Activated naive CD4-positive, alpha-beta T cell treated with anti-CD3 and anti-CD28 coated beads, Interleukin-2, amount 50 U/mL, for 72 hours (primary cell): Measurements from ENCODE around the gene C16orf86. TPM values are rescaled to one million over a fixed set of nuclear protein-coding genes. Genes with fewer than 3 reads are reported as not detected.
"Not testable (repeated sequence)": the region's sequence is repeated elsewhere in the genome, so short reads cannot be mapped to it uniquely, and the experiment has no call there.

Source experiments
- ATAC-seq, 2 donors: fragments of 150-1000 bp; cut with Tn5 transposase; 2 replicates each; pipeline ENCODE4 v1.10.0; 2021; ENCODE audit warnings: mild to moderate bottlenecking in 2 of 2, moderate library complexity in 2 of 2
- DNase-seq, 2 donors: peaks; one replicate each; pipeline ENCODE4 v3.0.0; 2021 to 2022; ENCODE audit warnings: low spot score in 2 of 2
- H3K27ac Mint-ChIP-seq, 2 donors: one replicate each; pipeline ENCODE4 v1.8.0; 2022; ENCODE audit warnings: mild to moderate bottlenecking in 2 of 2, mixed read lengths in 2 of 2
- H3K36me3 Mint-ChIP-seq, 2 donors: one replicate each; pipeline ENCODE4 v1.8.0; 2022; ENCODE audit warnings: mixed read lengths in 2 of 2
- H3K9me3 Mint-ChIP-seq, 2 donors: one replicate each; pipeline ENCODE4 v1.8.0; 2022; ENCODE audit warnings: mixed read lengths in 2 of 2
- total RNA-seq, 2 donors: library from RNA; stranded (reverse); gene quantifications; one replicate each; pipeline ENCODE4 v1.2.3, GENCODE V29; 2022

C16orf86 gene
- total RNA-seq, 2 donors from 2014 or later = 2.0 to 2.1 TPM

DNA sequence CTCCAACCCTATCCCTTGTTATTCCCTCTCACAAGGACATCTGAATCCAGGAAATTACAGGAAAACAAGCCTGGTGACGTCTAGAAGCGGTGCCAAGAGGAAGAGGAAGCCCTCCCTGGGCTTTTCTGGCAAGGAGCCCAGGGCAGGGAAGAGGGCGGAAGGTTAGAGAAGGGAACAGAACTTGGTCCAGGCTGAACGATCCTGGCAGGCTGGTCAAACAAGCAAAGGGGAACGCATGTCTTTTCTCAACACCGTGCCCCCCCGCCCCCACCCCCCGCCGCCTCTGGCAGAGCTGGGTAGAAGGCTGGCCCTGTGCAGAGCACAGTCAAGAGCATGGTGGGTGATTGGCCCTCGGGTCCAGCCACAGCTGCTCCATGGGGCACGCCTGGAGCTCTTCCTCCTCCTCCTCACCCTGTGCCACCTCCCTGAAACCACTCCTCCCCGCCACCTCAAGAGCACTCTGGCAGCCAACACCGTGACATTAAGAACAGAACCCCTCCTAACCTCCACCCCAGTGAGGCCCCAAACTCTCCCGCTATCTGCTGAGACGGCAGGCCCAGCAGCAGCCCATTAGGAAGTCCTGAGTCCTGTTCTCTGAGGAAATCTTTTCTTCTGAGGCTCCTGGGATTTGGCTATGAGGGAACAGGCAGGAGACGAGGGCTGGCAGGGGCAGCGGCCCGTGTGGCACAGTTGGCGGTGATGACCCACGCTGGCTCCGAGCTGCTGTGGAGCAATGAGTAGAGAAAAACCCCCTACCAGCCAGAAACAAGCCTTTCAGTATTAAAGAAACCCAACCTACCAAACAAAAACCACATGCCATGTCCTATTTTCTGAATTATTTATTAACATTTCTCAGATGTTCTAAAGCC, 7.3 kb downstream of the C16orf86 start:
- Mint-ChIP-seq H3K36me3 (no peaks in the 10 kb centered on the region), H3K27ac (peak overlapping the region; percentile 74 to 86), H3K9me3 (no peaks in the 10 kb centered on the region)
- DNase-seq = no peak
- no peak for ATAC-seq

DNA sequence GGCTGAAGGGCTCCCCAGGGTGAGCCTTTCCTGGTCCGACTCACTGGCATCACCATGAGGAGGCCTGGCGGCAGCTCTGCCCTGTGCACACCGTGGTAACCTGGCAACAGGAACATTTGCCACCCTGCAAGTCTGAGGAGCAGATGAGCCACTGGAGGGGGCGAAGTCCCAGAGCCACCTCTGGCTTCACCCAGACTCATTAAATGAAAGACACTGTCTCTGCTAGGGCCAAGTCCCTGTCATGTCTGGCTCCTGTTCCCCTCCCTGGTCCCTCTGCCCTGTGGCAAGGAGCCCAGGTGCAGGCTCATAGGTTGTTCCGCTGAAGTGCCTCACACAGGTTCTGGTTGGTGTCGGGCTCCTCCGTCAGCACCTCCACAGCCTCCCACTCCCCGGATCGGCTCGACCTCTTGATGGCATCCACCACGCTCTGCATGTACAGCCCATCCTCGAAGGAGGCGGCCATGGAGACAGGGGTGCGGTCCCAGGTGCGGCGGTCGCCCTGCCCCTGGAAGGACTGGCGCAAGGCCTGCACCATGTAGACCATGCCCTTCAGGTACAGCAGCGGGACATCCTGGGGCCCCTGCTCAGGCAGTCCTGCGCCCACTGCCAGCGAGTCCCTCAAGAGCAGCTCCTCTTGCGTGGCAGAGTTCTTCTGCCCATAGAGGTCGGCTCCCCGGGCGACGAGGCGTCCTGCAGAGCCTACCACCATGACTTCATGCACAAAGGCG, 8.4 kb downstream of the C16orf86 start:
- DNase-seq (no peak), ATAC-seq (no peak)
- H3K9me3 Mint-ChIP-seq = no peaks in the 10 kb centered on the region
- H3K27ac Mint-ChIP-seq = peak overlapping the region in 1 of 2 donors; percentile 86
- H3K36me3 Mint-ChIP-seq = no peaks in the 10 kb centered on the region

DNA sequence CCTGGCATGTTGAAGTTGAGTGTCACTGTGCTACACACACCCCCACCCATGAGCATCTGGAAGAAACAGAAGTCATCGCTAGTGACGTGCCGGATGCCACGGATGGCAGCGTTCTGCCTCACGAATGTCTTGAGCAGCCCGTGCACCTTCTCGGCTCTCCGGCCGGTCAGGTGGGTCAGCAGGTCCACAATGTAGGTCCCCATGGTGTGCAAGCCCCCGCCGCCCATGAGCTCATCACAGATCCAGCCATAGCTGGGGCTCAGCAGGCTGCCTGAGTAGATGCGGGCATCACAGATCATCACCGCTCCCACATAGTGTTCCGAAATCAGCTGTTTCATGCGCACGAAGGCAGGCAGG, 8.9 kb downstream of the C16orf86 start:
- Mint-ChIP-seq H3K9me3 (no peaks in the 10 kb centered on the region), H3K36me3 (no peaks in the 10 kb centered on the region), H3K27ac (peak overlapping the region in 1 of 2 donors; percentile 86)
- DNase-seq (no peak), ATAC-seq (no peak)

DNA sequence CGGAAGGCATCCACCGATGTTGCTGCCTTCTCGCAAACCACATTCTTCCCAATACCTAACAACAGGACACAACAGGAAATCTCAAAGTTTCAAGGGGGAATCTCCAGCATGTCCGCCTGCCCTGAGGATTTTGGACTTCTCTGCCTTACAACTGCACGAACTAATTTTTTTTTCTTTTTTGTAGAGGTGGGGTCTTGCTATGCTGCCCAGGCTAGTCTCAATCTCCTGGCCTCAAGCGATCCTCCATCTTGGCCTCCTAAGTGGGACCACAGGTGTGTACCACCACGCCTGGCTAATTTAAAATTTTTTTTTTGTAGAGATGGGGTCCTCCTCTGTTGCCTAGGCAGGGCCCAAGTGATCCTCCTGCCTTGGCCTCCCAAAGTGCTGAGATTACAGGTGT, 9.4 kb downstream of the C16orf86 start:
- ATAC-seq (no peak), DNase-seq (no peak)
- Mint-ChIP-seq H3K9me3 (no peaks in the 10 kb centered on the region), H3K36me3 (no peaks in the 10 kb centered on the region), H3K27ac (no peak overlapping the region)

DNA sequence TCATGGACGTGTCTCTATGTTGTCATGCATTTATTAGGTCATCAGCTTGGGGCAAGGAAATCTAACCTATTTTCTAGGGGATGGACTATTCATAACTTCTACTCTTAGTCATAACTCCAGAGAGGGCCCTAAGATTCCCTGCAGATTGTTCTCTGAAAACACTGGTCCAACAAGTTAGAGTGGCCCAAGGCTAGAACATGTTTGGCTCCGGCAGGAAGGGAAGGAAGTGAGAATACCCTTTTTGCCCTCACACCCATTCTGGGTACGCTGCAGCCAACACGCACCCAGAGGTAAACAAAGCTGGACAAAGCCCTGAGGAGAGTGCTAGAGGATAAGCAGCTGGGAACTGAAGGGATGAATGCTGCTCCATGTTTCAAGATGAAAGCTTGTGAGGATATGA, 9.9 kb downstream of the C16orf86 start:
- DNase-seq (no peak), ATAC-seq (no peak)
- H3K9me3 Mint-ChIP-seq = no peaks in the 10 kb centered on the region
- peak overlapping the region in 1 of 2 donors; percentile 88 for H3K27ac Mint-ChIP-seq
- no peaks in the 10 kb centered on the region for H3K36me3 Mint-ChIP-seq

DNA sequence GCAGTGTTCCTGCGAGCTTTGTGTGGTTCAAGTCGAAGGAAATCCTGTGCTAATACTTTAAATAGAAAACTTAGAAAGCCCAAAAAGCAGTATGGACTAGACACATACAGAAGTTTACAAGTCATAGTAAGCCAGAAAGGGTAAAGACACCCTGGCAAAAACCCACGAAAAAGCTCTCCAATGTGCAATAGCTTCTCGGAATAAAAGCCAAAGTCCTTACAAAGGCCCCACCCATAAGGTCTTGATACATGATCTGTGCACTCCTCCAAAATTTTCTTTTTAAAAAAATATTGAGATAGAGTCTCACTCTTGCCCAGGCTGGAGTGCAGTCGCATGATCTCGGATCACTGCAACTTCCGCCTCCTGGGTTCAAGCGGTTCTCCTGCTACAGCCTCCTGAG, 10.3 kb downstream of the C16orf86 start:
- Mint-ChIP-seq H3K36me3 (no peaks in the 10 kb centered on the region), H3K27ac (no peak overlapping the region), H3K9me3 (no peaks in the 10 kb centered on the region)
- no peak for DNase-seq
- ATAC-seq = no peak

DNA sequence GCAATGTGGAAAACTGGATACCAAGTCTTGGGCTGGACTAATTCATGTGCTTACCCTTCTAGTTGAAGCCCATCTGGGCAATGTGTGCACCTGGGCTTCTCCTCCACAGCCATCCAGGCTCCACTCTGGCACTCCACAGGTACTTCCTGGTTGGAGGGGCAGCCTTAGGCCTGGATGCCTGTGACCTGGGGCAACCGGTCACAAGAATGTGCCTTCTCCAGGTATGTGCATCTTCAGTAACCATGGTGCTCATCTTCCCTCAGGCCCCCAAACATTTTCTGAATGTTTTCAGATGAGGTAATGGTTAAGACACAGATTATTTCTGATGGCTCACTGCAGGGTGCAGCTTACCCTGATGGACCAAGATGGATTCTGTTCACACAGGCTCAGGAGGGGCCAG, 11.1 kb downstream of the C16orf86 start:
- no peak for DNase-seq
- Mint-ChIP-seq H3K27ac (no peak overlapping the region), H3K36me3 (no peaks in the 10 kb centered on the region), H3K9me3 (no peaks in the 10 kb centered on the region)
- no peak for ATAC-seq

DNA sequence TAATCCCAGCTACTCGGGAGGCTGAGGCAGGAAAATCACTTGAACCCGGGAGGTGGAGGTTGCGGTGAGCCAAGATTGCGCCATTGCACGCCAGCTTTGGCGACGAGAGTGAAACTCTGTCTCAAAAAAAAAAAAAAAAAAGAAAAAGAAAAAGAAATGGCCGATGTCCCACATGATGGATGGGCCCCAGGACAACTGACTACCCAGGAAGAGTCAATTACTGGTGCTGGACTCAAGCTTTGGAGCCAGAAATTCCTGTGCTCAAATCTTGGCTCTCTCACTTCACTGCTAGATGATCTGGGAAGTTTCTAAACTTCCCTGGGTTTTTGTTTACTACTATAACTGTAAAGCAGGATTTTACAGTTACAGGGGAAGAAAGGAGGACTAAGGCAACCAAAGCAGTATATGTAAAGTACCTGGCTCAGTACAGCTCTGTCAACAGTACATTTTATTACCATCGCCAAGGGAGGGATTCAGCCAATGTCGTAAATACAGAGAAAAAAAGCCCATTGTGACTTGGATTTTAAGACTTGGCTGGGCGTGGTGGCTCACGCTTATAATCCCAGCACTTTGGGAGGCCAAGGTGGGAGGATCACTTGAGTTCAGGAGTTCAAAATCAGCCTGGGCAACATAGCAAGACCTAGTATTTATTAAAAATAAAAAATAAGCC, 11.9 kb downstream of the C16orf86 start:
- Mint-ChIP-seq H3K9me3 (no peaks in the 10 kb centered on the region), H3K27ac (no peak overlapping the region), H3K36me3 (peaks cover 0 to 3% of the 10 kb centered on the region in 2 donors)
- no peak for ATAC-seq
- no peak for DNase-seq

DNA sequence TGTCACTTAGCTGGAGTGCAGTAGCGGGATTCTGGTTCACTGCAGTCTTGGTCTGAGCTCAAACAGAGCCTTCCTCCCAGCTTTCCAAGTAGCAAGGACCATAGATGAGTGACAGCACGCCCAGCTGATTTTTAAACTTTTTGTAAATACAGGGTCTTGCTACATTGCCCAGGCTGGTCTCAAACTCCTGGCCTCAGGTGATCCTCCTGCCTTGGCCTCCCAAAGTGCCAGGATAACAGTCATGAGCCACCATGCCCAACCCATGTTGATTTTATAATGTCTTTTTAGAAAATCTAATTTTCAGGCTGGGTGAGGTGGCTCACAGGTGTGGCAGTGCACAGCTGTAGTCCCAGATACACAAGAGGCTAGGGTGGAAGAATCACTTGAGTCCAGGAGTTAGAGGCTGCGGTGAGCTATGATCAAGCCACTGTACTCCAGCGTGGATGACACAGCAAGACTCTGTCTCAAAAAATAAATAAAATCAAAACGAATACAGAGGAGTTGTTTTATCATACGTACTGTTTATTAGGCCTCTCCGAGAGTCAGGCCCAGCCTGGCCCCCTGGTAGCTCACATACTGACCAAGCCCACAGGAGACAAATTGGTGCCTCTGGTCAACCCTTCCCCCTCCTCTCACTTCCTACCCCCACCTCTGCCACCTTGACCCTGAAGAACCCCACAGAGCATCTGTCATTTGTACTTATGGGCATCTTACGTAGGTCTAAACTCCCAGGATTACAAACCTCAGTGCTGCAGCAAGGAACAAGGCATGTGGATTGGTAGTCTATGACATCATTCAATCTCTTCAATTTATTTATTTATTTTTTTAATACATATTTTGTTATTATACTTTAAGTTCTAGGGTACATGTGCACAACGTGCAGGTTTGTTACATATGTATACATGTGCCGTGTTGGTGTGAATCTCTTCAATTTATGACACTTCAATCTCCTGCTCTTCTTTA, 13.6 kb downstream of the C16orf86 start:
- no peak for ATAC-seq

DNA sequence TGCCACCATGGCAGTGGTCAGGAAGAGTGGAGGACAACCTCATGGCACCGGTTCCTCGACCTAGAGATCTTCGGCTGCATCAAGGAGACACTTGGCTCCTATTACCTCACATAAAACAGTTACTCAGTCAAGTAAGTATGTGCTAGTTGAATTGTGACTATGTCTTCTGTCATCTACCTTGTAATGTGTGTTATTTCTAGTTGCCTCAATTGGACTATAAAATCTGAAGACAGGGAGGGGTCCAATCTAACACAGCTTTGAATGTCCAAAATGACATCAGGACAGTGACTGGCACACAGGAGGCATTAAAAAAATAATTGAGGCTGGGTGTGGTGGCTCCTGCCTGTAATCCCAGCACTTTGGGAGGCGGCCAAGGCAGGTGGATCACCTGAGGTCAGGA, 17.2 kb downstream of the C16orf86 start:
- Mint-ChIP-seq H3K9me3 (no peaks in the 10 kb centered on the region), H3K36me3 (peaks cover 5 to 7% of the 10 kb centered on the region in 2 donors), H3K27ac (peak overlapping the region; percentile 14 to 47)
- ATAC-seq (no peak), DNase-seq (no peak)

More for the DNA sequence above, 13.6 kb downstream of the C16orf86 start:
- H3K27ac Mint-ChIP-seq = peak overlapping the region in 1 of 2 donors; percentile 29
- H3K9me3 Mint-ChIP-seq = no peaks in the 10 kb centered on the region
- peaks cover under 1 to 7% of the 10 kb centered on the region in 2 donors for H3K36me3 Mint-ChIP-seq
- DNase-seq = no peak

DNA sequence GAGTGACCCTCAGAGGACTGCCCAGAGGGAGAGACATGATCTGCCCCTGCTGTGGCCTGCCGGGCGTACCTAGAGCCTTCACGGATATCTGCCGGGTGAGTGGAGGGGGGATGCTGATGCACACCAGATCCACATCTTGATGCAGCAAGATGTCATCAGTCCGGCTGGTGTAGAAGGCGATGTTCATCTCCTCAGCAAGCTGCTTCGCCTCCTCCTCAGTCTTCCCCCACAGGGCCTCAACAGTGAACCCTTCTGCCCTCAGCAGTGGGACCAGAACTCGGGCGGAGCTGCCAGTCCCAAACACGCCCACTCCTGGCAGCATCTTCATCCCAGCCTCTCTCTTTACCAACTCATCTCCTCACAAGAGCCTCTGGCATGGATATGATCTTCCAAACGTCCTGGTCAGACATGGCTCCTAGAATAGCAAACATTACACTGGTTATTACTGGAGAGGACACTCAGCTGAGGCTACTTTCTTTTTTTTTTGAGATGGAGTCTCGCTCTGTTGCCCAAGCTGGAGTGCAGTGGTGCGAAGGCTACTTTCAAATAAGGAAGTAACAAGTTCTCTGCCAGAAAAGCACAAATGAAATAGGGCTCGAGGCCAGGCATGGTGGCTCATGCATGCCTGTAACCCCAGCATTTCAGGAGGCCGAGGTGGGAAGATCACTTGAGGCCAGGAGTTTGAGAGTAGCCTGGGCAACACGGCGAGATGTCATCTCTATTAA, 18.9 kb downstream of the C16orf86 start:
- Mint-ChIP-seq H3K9me3 (no peaks in the 10 kb centered on the region), H3K27ac (peak overlapping the region in 1 of 2 donors; percentile 17), H3K36me3 (peaks cover 5 to 7% of the 10 kb centered on the region in 2 donors)
- ATAC-seq = no peak
- no peak for DNase-seq

DNA sequence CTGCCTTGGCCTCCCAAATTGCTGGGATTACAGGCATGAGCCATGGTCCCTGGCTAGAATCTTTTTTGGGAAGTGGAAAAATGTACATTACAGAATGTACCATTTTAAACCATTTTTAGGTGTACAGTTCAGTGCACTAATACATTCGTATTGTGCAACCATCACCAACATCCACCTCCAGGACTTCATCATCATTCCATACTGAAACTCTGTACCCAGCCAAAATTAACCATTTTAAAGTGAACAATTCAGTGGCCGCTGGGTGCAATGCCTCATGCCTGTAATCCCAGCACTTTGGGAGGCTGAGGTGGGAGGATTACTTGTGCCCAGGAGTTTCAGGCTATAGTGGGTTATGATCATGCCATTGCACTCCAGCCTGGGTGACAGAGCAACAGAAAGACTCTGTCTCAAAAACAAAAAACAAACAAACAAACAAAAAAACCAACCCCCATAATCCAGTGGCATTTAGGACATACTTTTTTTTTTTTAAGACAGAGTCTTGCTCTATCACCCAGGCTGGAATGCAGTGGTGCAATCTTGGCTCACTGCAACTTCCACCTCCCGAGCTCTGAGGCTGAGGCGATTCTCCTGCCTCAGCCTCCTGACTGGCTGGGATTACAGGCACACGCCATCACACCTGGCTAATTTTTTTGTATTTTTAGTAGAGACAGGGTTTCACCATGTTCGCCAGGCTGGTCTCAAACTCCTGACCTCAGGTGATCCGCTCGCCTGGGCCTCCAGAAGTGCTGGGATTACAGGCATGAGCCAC, 27.1 kb downstream of the C16orf86 start:
- not testable (repeated sequence) for H3K36me3 Mint-ChIP-seq

DNA sequence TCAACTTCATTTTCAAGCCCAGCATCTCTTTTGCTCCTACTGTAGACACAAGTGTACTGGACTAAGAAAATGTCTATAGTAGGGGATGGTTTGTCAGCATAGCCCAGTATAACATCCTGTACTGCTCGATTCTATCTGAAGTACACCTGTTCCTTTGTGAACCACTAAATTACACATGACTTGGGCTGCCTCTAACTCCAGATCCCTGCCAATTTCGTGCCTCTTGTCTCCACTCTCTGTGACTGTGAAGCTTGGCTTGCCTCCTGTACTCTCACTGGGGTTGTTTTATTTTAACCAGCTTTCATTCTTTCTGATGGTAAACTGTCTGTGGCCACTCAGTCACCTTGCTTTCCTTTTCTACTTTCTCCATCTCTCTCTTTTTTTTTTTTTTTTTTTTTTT, 28.0 kb downstream of the C16orf86 start:
- no peaks in the 10 kb centered on the region for H3K9me3 Mint-ChIP-seq
- DNase-seq (no peak), ATAC-seq (no peak)
- no peak overlapping the region for H3K27ac Mint-ChIP-seq
- peaks cover 0 to 7% of the 10 kb centered on the region in 2 donors for H3K36me3 Mint-ChIP-seq

More for the DNA sequence above, 27.1 kb downstream of the C16orf86 start:
- H3K27ac Mint-ChIP-seq, DNase-seq, H3K9me3 Mint-ChIP-seq, ATAC-seq: not testable (repeated sequence)

DNA sequence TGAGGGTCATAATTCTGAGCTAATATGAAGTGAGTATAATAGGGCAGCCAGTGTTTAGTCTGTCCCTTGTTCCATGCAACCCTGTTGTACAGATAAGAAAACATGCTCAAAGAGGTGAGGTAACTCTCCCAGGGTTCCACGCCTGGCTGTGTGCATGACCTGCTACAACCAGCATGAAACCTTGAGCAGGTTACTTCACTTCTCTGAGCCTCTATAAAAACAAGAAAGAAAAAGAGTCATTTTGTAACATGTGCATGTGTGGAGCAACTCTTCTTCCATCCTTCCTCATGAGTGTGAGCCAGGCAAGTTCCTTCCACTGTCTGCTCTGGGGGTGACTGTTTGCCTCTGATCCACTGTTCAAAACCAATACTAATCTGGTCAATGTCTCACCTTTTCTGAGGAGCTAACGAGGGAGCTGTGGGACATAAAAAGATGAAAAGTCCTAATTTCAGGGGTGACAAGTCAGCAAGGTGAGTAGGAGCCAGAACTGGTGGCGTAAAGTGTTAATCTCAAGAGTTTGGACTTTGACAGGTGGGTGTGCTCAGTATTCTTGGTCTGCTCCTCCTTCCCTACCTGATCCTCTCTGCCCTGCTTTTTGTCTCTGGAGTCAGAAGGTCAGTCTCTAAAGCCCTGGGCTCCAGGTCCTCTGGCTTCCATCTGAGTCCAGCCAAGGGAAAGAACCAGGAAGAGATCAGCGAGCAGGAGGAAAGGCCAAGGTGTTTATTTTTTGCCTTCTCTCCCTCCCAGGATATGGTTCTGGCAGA, 31.0 kb downstream of the C16orf86 start:
- peaks cover 0 to 7% of the 10 kb centered on the region in 2 donors for H3K36me3 Mint-ChIP-seq
- H3K9me3 Mint-ChIP-seq = no peaks in the 10 kb centered on the region
- DNase-seq = no peak
- no peak for ATAC-seq
- H3K27ac Mint-ChIP-seq = no peak overlapping the region
